Measurements from ENCODE around the gene ABHD8.

ABHD8 gene, protein sequence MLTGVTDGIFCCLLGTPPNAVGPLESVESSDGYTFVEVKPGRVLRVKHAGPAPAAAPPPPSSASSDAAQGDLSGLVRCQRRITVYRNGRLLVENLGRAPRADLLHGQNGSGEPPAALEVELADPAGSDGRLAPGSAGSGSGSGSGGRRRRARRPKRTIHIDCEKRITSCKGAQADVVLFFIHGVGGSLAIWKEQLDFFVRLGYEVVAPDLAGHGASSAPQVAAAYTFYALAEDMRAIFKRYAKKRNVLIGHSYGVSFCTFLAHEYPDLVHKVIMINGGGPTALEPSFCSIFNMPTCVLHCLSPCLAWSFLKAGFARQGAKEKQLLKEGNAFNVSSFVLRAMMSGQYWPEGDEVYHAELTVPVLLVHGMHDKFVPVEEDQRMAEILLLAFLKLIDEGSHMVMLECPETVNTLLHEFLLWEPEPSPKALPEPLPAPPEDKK

DNA sequence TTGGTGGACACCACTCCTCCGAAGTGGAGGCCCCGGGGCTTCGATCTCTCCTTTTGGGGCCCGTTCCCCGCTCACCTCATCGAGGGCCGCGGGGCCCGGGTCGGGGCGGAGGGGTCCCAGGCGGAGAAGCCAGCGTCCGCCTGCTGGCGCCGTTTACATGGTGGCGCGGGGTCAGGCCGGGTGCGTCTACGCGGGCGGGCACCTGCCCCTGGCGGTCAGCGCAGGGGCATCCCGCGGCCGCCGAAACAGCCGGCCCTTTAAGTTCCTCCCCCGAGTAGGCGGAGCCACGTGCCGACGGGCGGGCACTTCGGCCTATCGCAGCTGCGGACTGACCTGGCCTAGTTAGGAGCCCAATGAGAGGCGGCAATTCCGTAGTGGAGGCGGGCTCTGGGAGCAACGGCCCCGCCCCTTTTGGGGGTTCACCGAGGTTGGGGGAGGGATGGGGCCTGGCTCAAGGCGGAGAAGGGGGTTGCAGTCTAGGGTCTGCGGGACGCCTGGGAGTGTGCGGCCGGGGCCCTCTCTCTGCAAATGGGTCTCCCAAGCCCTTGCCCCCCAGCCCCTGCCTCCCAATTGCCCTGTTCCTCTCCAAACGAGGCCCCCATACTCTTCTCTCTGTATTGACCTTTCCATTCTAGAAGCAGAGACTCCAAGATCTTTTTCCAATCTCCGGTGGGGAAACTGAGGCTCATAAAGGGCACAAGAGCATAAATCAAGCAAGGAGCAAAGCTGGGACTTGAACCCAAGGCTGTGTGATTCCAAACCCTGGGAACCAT is at the start of gene ABHD8:
Gene ABHD8, minus strand, starts transcription at position 259 of the 773 bp plus-strand sequence. CDS start 1,809 bp downstream, outside the sequence.
- DNase-seq, result peak; percentile 97

DNA sequence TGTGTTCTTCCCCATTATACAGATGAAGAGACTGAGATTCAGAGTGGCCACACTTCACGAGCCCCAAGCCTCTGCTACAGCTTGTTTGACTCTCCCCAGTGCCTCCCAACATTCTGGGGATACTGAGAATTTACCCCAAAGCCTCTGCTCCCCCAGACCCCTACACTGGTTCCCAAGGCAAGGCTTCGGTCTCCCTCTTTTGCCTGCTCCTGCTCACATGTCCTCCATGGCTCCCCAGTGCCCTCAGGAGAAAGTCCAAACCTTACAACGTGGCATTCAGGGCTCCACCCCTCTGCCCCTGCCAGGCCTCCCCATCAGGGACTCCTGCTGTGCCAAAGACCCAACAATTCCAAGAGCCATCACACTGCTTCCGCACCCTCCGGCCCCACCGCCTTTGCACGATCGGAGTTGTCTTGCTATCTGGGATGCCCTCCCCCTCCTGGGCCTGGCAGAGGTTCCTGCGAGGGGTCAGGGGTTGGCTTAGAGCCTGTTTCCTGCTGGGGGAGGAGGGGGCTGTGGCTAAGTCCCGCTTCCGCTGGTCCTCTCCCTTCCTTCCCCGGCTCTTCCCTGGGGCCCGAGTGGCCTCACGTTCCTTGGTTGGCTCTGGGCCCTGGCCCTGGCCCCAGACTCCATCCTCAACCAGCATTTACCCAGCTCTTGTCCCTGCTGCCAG is 49.5 kb upstream of the ABHD8 start:
- DNase-seq, result no peak

DNA sequence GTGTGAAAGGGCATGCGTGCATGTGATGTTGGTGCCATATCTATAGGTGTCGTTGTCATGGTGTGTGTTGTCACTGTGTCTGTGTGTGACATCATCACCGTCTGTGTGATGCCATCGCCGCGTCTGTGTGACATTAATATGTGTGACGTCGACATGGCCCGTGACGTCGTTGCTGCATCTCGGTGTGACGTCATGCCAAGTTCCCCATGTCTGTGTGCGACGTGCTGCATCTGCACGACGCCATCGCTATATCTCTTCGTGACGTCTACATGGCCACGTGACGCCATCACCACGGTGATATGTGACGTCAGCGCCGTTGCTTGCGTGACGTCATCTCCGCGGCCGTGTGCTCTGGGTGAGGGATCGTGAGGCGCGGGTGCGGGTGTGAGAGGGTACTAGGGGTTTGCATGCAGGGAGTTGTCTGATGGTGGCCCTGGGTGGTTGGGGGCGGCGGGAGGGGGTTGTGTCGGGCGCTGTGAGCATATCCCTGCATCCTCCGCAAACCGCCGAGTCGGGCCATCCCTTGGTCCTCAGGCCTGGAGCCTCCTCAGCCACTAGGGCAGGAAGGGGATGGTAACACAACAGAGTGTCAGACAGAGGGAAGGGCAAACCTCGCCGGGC is 48.7 kb upstream of the ABHD8 start:
- no peak for DNase-seq

DNA sequence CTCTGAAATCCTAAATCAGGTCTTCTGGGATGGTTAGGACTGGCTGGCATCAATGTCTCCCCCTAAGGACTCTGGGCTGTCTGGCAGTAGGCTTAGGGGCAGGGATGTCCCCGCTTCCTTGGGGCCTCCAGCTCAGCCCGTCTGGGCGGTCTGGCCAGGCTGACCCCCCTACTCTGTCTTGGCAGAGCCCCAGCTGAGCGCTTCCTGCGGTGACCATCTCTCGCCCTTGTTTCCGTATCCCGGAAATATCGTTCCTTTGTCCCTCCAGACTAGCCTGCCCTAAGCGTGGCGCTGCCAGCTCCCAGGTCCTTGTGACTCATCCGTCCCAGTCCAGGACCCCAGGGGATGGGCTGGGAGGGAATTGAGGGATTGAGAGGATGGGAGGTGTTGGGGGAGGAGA is 45.5 kb upstream of the ABHD8 start:
- DNase-seq, result no peak

- DNase-seq, result no peak
These were observed 44.7 kb upstream of the ABHD8 start for GRCh38 chr19:17347877-17348276.

DNA sequence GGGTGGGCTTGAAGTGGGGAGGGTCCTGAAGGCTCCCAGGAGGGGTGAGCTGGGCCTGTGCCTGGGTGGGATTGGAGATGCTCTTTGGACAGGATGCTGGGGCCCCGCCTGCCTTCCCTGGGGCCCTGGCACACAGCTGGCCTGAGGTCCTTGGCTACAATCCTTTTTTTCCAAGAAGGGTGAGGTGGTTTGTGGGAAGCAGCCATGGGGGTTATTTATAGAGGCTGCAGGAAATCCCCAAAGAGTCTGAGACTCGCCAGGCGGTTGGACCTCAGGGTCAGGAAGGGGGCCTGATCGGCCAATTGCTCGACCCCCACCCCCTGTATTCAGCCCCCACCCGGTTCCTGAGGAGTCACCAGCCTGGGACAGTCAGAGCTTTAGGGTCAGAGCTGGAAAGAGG is 44.1 kb upstream of the ABHD8 start:
- no peak for DNase-seq

DNA sequence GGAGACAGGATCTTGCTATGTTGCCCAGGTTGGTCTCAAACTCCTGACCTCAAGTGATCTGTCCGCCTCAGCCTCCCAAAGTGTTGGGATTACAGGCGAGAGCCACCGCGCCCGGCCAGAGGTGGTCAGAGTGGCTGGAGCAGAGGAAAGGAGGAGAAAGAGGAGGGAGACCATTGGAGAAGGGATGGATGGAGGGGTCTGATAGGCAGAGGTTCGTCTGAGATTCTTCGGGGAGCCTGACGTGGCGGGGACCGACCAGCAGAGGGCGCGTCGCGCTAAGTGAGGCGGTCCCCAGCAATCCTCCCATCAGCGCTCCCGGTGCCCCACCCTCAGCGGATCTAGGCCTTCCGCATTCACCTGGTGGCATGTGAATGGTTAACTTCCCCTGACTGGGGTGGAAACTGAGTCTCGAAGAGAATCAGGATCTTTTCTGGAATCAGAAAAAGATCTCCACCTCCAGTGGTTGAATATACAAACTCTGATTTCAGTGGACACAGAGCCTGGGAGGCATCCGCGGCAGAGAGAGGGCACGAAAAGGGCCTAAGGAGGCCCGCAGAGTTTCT is 43.0 kb upstream of the ABHD8 start:
- DNase-seq, result peak; percentile 93

DNA sequence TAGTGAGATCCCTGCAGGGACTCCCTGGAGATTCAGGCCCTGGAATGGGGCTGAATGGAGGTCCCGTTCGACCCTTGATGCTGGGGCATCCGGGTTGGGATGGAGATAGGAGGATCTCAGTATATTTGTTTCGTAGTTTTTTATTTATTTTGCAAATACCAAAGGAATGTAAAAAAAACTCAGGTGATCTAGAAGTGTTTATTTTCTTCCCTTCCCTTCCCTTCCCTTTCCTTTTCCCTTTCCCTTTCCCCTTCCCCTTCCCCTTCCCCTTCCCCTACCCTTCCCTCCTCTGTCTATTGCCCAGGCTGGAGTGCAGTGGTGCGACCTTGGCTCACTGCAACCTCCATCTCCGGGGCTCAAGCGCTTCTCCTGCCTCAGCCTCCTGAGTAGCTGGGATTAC is 38.6 kb upstream of the ABHD8 start:
- DNase-seq, result no peak

DNA sequence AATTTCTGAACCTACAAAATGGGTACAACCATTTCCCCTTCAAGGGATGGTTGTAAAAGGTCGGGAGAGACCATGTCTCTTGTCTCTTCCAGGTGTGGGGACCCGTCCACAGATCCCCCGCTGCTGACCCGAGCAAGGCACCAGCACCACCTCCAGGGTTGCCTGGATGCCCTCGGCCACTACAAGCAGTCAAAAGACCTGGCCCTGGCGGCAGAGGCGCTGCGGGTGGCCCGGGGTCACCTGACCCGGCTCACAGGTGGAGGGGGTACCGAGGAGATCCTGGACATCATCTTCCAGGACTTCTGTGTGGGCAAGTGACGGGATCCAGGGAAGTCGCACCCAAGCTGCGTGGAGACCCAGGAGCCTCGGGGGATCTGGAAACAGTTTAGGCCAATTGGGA is 38.2 kb upstream of the ABHD8 start:
- no peak for DNase-seq

DNA sequence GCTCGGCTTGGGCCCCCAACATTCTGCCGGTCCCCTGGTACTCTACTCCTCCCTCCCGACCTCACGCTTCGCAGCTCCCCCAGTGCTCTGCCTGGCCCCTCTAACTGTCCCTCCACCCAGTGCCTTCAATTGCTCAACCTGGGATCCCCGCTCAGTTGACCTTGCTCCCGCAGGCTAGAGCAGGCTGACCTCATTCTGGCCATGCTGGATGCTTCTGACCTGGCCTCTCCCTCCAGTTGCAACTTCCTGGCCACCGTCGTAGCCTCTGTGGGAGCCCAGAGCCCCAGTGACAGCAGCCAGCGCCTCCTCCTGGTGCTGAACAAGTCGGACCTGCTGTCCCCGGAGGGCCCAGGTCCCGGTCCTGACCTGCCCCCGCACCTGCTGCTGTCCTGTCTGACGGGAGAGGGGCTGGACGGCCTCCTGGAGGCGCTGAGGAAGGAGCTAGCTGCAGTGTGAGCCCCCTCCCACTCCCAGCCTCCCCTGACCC is 37.7 kb upstream of the ABHD8 start:
- no peak for DNase-seq

GRCh38 chr19:17340302-17340870 is 37.2 kb upstream of the ABHD8 start:
- no peak for DNase-seq

- DNase-seq, result peak; percentile 77
These were observed 36.0 kb upstream of the ABHD8 start for GRCh38 chr19:17339088-17339741.

DNA sequence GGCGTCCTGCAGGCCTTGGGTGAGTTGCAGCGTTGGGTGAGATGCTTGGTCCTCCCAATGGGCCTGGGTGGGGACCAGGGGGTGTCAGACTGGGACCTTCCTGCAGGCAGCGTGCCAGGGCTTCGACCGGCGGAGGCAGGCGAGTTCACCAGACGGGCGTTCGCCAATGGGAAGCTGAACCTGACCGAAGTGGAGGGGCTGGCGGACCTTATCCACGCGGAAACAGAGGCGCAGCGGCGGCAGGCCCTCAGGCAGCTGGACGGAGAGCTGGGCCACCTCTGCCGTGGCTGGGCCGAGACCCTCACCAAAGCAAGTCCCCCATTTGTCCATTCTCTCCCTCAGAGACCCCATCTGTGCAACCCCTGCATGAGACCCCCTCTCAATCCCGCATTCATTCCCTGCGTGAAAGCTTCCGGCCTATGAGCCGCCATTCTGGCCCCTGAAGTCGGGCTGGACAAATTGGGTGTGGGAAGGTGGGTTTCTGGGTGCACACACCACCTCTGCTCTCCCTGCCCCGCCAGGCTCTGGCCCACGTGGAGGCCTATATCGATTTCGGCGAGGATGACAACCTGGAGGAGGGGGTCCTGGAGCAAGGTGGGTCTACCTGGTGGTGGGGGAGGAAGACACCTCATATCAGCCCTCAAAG is 35.3 kb upstream of the ABHD8 start:
- DNase-seq, result no peak

GRCh38 chr19:17337675-17338432 is 34.6 kb upstream of the ABHD8 start:
- no peak for DNase-seq

GRCh38 chr19:17336872-17337674 is 33.8 kb upstream of the ABHD8 start, which contains the start of gene GTPBP3:
Gene GTPBP3 (plus strand): TSS chr19:17337553. CDS start chr19:17337612, 59 bp downstream.
- DNase-seq, result peak; percentile 96

DNA sequence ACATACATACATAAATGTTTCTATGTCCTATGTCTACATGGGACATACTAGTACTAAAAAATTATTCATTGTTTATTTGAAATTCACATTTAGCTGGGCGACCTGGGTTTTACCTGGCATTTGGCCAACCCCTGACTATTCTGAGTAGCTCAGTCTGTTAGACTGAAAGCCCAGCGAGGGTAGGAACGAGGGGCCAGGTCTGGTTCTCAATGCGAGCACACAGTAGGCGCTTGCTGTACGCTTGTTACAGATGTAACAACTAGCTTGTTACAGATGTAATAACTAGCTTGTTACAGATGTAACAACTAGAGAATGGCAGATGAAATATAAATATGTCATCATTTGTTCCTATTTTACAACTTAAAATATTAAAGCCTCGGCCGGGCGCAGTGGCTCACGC is 32.4 kb upstream of the ABHD8 start:
- no peak for DNase-seq

DNA sequence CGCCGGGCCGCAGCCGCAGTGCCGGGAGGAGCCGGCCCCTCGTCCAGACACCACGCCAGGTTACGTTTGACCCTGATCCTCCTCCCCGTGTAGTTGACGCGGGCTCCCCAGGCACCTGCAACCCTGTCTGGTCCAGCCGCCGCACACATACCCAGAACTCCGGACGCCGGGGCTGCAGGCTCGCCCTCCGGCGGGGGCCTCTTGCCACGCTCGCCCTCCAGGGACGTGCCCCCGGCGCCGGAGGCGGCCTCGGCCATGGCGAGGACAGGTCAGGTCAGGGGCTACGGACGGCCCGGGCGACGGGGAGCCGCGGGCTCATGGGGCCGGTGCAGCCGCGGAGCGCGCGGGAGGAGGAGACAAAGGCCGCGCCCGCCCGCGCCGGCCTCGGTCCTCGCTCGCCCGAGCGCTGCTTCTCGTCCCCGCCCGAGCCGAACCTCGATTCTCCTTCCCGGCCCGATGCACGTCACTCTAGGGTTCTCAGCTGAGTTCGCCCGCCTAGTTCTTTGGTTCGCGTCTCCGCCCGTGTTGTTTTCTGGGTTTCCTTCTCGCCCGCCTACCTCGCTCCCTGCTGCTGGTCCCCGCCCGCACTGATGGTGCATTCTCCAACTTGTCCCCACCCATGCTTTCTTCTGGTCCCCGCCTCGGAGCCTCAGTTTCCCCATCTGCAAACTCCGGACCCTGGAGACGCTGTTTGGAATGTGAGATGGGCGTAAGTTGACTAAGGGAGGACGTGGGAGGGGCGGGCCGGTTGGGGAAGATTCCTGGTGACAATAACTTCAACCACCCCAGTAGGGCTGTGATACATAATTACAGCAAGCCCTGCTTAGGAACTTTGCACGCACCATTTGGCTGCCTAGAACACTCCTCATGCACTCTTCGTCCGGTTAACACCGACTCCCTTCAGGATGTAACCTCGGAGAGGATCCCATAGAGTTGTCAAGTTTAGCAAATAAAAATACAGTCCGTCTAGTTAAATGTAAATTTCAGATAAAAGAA is 31.5 kb upstream of the ABHD8 start, which contains the start of gene ANO8:
Gene ANO8, minus strand, starts transcription at position 442 of the 996 bp plus-strand sequence. Its CDS starts 185 bp downstream, at position 257.
- DNase-seq, result peak; percentile 98

All from activated CD8-positive, alpha-beta memory T cell treated with anti-CD3 and anti-CD28 coated beads for 24 hours (primary cell).